Brain microvascular endothelial cell (primary cell): ENCODE measurements around the gene MMP24OS.

Experiments used
- DNase-seq: peaks from one replicate; pipeline ENCODE4 v3.0.0-alpha.2; 2020
- H3K27ac ChIP-seq: fragments of 250-450 bp; sonication (Bioruptor Pico); 2 replicates; pipeline ENCODE4 v1.5.1; 2020; ENCODE audit warnings: mild to moderate bottlenecking, moderate library complexity
- H3K27me3 ChIP-seq: fragments of 250-450 bp; sonication (Bioruptor Pico); replicated peaks from 2 replicates; pipeline ENCODE4 v1.5.1; 2020; ENCODE audit warnings: mild to moderate bottlenecking
- H3K36me3 ChIP-seq: fragments of 250-450 bp; sonication (Bioruptor Pico); replicated peaks from 2 replicates; pipeline ENCODE4 v1.5.1; 2020; ENCODE audit warnings: mild to moderate bottlenecking
- H3K4me3 ChIP-seq: 2 replicates; pipeline ENCODE4 v1.5.1; 2011; ENCODE audit warnings: low read depth, mild to moderate bottlenecking, control low read depth, low read length, moderate library complexity
- CTCF ChIP-seq: IDR thresholded peaks from 2 replicates; pipeline ENCODE4 v1.5.1; 2011; ENCODE audit warnings: low read depth, mild to moderate bottlenecking, moderate library complexity, low read length, control low read depth, inconsistent platforms; ENCODE audit errors: missing control alignments
- in situ Hi-C: cut with HindIII; loops from 2 replicates; pipeline ENCODE4 v1.10.0; 2017; ENCODE audit warnings: low sequenced_read_pairs, low pct_ligation_motif_present

The MMP24OS gene

GRCh38 chr20:35240083-35240810 is 37.7 kb downstream of the MMP24OS start:
- Histone ChIP-seq H3K36me3 (no peaks in the 10 kb centered on the region), H3K27me3 (no peaks in the 10 kb centered on the region), H3K4me3 (no peak overlapping the region), H3K27ac (no peak overlapping the region)
- no peak for DNase-seq
- in situ Hi-C loops = no loop called here
- TF ChIP-seq CTCF = no peak

GRCh38 chr20:35238735-35239134 is 39.2 kb downstream of the MMP24OS start:
- H3K27ac ChIP-seq = no peak overlapping the region
- no peaks in the 10 kb centered on the region for H3K27me3 ChIP-seq
- DNase-seq = no peak
- no peak overlapping the region for H3K4me3 ChIP-seq
- TF ChIP-seq CTCF = no peak
- in situ Hi-C loops = no loop called here
- no peaks in the 10 kb centered on the region for H3K36me3 ChIP-seq

- no peak for TF ChIP-seq CTCF
- DNase-seq = no peak
- in situ Hi-C loops = no loop called here
Measured at GRCh38 chr20:35238170-35238569, 39.8 kb downstream of the MMP24OS start.

GRCh38 chr20:35237486-35237885 is 40.4 kb downstream of the MMP24OS start:
- Histone ChIP-seq H3K4me3 (no peak overlapping the region), H3K27me3 (no peaks in the 10 kb centered on the region), H3K27ac (no peak overlapping the region), H3K36me3 (no peaks in the 10 kb centered on the region)
- in situ Hi-C loops = no loop called here
- DNase-seq = no peak
- TF ChIP-seq CTCF = no peak

More at GRCh38 chr20:35238170-35238569, 39.8 kb downstream of the MMP24OS start:
- H3K27ac ChIP-seq = no peak overlapping the region
- no peaks in the 10 kb centered on the region for H3K36me3 ChIP-seq
- no peak overlapping the region for H3K4me3 ChIP-seq
- H3K27me3 ChIP-seq = no peaks in the 10 kb centered on the region

- no peaks in the 10 kb centered on the region for H3K36me3 ChIP-seq
- no peaks in the 10 kb centered on the region for H3K27me3 ChIP-seq
- no peak for TF ChIP-seq CTCF
- no peak overlapping the region for H3K4me3 ChIP-seq
- no peak overlapping the region for H3K27ac ChIP-seq
- DNase-seq = no peak
- in situ Hi-C loops = no loop called here
Measured at GRCh38 chr20:35235881-35236280, 42.0 kb downstream of the MMP24OS start.

GRCh38 chr20:35232575-35232974 is 45.3 kb downstream of the MMP24OS start:
- H3K27me3 ChIP-seq = peaks cover 1% of the 10 kb centered on the region
- H3K27ac ChIP-seq = no peak overlapping the region
- no peak overlapping the region for H3K4me3 ChIP-seq
- H3K36me3 ChIP-seq = no peaks in the 10 kb centered on the region
- peak; percentile 50 for DNase-seq
- TF ChIP-seq CTCF = no peak
- in situ Hi-C loops = no loop called here
